Measurements from ENCODE around the gene RARG. TPM values are rescaled to one million over a fixed set of nuclear protein-coding genes. Genes with fewer than 3 reads are reported as not detected.
A peak's percentile ranks its signal among the peaks of the same experiment; 100 is the strongest.
"Not testable (repeated sequence)": the region's sequence is repeated elsewhere in the genome, so short reads cannot be mapped to it uniquely, and the experiment has no call there.

The RARG gene
- total RNA-seq, 2 donors from 2014 or later = 13.5 to 24.1 TPM

DNA sequence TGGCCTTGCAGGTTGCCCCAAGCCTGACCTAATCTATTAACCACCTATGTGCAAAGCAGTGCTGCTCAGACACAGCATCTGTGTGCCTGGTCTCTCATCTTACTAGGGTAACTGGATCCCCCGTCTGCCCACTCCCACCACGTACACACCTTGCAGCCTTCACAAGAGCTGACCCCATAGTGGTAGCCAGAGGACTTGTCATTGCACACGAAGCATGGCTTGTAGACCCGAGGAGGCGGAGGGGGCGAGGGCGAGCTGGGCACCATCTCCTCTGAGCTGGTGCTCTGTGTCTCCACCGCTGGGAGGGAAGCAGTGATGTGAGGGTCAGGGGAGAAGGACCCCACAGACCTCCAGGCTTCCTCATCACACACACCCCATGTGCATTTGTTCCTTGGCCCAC, 16.5 kb downstream of the RARG start:
- ATAC-seq = no peak
- DNase-seq = no peak
- intact Hi-C loops (cut with DNase I) = no loop called here

DNA sequence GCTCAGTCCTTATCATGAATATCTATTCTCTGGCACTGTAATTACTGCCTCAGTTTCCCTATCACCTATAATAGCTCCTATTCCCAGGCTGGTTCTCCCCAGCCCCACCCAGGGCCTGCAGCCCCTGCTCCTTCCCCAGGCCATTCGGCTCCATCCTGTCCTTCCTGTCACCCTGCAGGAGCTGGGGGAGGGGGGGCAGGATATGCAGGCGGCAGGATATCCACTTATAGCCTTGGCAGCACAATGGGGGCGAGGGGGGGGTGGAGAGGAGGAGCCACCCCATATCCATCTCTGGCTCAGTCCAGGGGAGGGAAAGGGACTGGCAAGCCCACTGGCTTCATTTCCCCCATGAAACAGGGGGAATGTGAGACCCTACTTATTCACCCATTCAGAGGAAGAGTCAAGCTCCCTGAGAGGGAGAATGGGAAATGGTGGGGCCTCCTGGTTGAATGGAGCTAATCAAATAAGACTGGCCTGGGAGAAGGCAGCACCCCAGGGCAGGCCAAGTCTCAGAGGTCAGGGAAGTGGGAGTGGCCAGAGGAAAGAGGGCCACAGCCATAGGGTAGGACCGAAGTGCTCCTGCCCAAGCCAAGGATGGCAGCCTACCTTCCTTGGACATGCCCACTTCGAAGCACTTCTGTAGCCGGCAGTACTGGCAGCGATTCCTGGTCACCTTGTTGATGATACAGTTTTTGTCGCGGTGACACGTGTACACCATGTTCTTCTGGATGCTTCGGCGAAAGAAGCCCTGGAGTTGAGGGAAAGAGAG, 17.1 kb downstream of the RARG start:
- DNase-seq = peak; percentile 87
- ATAC-seq = peak; percentile 30 to 69
- intact Hi-C loops (cut with DNase I) = loop anchor here (5.0 kb wide), 2 partner anchors 37 to 72 kb away; a partner anchor contains a TSS

DNA sequence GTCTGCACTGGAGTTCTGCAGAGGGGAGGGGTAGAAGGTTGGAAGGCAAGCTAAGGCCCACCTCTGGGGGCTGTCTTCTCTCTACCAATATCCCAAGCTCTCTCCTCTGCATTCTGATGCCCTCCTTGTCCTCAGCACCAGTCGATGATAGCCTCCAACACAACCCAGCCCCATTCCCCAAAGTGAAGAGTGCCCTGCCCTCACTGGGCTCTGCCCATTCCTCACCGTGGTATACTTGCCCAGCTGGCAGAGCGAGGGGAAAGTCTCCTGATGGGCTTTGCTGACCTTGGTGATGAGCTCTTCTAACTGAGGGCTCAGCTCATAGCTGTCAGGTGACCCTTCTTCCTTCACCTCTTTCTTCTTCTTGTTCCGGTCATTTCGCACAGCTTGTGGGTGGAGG, 17.8 kb downstream of the RARG start:
- ATAC-seq = no peak
- DNase-seq = no peak

DNA sequence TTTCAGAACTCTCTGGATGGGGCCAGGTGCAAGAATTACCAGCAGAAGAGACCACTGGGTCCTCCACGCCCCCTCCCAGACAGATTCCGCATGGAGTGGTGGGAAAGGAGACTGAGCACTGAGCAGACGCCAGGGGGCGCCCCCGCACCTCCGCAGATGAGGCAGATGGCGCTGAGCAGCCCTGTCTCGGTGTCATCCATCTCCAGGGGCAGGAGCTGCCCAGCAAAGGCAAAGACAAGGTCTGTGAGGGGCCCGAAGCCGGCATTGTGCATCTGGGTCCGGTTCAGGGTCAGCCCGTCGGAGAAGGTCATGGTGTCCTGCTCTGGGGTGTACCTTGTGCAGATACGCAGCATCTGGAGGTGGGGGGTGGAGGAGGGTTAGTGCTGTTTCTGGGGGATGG, 18.7 kb downstream of the RARG start:
- intact Hi-C loops (cut with DNase I) = loop anchor here (1.0 to 5.0 kb wide), 3 partner anchors 39 to 74 kb away; a partner anchor contains a TSS
- ATAC-seq (peak; percentile 78 to 80), DNase-seq (peak; percentile 91)

More for the DNA sequence above, 17.8 kb downstream of the RARG start:
- intact Hi-C loops (cut with DNase I) = loop anchor here (5.0 kb wide), 2 partner anchors 38 to 73 kb away; a partner anchor contains a TSS

DNA sequence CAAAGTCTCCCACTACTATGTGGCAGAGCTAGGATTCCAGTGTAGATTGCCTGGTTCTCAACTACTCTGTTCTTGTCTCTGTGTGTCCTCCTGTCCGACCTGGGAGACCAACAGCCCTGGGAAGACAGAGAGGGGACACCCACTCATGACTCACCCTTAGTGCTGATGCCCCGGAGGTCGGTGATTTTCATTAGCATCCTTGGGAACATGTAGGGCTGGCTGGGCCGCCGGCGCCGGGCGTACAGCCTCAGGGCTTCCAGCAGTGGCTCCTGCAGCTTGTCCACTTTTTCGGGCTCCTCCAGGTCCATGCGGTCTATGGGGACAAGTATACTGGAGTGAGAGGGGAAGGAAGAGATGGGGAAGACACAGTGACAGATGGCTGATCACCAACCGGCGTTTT, 19.1 kb downstream of the RARG start:
- intact Hi-C loops (cut with DNase I) = loop anchor here (1.0 to 5.0 kb wide), 3 partner anchors 39 to 74 kb away; a partner anchor contains a TSS

DNA sequence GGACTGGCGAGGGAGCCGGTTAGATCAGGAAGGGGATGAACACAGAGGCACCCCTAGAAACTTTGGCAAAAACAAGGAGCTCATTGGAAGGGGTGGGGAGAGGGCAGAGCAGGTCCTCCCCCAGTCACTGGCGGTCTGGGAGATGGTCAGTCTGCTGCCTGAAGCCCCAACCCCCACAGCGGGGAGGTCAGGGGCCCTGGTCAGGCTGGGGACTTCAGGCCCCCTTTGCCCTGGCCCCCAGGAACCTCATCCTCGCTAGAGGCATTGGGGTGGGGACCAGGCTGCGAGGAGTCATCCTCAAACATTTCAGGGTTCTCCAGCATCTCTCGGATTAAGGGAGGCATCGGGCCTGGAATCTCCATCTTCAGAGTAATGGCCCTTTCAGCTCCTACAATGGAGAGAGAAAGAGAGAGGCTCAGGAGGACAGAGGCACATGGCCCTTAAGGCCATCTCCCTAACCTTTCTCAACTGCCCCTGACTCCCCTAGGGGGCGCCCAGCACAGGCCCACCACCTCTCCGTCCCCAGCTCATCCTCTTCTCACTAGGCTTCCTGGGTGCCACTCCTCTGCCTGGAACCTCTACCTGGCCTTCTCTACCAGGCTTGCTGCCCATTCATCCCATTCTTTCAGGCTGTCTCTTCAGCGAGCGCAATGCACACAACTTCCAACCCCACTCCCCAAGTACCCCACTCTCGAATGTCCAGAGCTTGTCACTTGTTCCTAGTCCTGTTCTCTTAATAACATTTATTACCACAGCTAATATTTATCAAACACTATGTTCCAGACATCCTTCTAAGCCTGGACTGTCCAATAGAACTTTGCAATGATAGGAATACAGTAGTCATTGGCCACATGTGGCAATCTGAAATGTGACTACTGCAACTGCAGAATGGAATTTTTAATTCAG, 20.3 kb downstream of the RARG start:
- no peak for ATAC-seq
- intact Hi-C loops (cut with DNase I) = loop anchor here (5.0 kb wide), 2 partner anchors 41 to 76 kb away; a partner anchor contains a TSS
- DNase-seq = no peak

More for the DNA sequence above, 19.1 kb downstream of the RARG start:
- ATAC-seq (no peak), DNase-seq (no peak)

DNA sequence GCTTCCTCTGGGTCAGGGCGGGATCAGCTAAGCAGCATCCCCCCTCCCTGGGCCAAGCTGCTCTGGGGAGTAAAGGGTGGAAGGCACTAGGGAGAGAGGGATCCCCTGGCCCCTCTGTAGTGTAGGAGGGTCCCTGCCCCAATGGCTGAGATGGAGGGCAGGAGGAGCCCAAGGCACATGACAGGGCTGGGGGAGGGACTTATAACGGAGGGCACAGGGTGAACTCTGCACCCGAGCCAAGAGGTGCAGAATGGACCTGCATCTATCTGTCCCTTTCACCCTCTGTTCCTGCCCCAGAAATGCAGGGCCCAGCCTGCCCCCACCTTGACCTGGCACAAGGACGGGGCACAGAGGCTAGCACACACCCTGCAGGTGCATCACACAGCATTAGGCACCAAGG, 21.2 kb downstream of the RARG start:
- DNase-seq (no peak), ATAC-seq (no peak)
- intact Hi-C loops (cut with DNase I) = loop anchor here (5.0 kb wide), 2 partner anchors 41 to 76 kb away; a partner anchor contains a TSS

DNA sequence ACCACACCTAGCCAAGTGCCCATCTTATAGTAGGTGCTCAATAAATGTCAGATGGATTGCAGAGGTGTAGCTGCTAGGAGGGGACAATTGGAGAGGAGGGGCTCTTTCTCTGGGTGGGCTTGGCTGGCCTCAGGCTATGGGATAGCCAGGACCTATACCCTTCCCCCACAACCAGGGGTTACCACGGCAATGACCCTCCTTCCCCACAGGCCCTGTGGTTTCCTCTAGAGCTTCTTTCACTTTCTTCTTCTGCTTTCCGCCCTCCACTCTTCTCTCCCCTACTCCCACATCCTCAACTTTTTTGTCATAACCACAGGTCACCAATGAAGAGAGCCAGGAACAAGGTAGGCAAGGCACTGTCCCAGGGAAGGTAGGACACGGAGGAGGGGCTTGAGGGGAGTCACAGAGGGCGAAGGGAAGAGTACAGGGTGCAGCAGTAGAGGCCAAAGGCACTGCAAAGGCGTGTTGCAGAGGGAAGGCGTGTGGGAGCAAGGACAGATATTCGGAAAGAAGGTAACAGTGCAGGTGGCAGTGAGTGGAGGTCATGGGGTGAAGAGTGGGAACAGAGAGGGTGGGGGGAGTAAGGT, 23.0 kb downstream of the RARG start:
- peak in 1 of 2 donors; percentile 7 for ATAC-seq
- intact Hi-C loops (cut with DNase I) = no loop called here
- no peak for DNase-seq

DNA sequence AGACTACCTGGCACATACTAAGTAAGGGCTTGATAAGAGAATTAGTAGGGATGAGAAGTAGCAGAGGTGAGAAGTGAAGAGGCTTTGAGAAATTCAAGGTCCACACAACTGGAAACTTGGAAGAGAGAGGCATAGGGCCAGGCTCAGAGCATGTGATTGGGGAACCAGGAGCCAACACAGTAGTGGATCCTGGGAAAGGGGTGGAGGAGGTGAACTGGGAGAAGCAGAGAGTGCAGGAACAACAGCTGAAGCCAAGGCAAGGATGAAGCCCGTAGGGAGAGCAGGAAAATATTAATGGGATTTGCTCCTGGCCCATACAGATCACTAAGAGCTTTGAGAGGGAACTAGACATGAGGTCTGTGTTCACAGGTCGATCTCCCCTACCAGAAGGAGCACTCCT, 23.6 kb downstream of the RARG start:
- peak; percentile 10 to 40 for ATAC-seq
- intact Hi-C loops (cut with DNase I) = no loop called here
- DNase-seq = no peak

DNA sequence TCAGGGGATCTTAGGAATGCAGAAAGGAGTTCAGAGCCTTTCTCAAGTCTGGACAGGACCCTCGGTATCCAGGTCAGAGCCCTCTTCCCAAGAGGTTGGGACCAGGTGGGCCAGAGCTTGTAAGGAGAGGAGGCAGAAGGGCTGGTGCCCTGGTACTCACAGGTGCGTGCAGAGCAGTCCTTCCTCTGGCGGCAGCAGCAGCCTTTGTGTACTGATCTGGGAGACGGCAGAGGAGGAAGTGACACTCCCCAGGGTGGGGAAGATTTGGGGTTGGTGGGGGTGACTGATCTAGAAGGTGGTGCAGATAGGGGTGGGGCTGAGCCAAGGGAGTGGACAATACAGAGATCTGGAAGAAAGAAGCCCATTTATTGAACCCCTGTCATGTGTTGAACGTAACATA, 25.0 kb downstream of the RARG start, which contains the start of gene ITGB7:
Gene ITGB7, minus strand, starts transcription at position 210 of the 400 bp plus-strand sequence. CDS start 6,808 bp downstream, outside the sequence.
- DNase-seq (no peak), ATAC-seq (no peak)
- intact Hi-C loops (cut with DNase I) = no loop called here

DNA sequence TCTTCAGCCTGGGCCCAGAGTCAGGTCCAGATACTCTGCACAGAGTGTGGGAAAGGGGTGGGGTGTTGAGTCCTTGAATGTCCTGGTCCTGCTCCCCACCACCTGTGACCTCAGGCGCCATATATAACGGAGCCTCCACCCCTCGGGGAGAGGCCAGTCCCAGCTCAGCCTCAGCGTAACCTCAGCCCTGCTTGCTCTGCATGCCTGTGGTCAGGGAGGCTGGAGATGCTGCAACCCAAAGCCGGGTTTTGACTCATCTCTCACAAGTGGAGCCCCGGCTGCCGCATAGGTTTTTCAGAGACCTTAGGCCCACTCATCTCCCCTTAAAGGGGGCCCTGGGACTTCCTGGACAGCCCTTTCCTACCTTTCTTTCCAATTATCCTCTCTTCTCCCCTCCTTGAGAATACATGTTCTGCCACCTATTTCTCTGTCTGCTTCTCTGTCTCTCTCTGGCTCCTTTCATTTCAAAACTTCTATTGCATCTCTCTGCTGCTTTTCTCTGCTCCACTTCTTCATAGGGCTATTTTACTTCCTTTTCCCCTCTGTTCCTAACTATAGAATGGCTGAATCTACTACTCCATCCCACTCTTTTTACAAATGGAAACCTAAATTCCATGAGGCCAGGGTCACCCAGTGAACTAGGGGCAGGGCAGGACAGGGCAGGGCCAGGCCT, 26.1 kb downstream of the RARG start:
- DNase-seq = no peak
- intact Hi-C loops (cut with DNase I) = no loop called here
- peak in 1 of 2 donors; percentile 15 for ATAC-seq

DNA sequence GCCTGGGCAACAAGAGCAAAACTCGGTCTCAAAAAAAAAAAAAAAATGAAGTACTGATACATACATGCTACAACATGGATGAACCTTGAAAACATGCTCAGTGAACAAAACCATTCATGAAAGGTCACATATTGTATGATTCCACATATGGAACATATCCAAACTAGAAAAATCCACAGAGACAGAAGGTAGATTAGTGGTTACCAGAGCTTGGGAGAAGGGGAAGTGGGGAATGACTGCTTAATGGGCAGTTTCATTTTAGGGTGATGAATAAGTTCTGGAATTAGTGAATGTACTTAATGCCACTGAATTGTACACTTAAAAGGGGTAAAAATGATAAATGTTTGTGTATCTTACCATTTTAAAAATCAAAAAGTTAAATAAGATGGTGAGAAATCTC, 27.7 kb downstream of the RARG start:
- DNase-seq (no peak), ATAC-seq (no peak)
- intact Hi-C loops (cut with DNase I) = no loop called here

DNA sequence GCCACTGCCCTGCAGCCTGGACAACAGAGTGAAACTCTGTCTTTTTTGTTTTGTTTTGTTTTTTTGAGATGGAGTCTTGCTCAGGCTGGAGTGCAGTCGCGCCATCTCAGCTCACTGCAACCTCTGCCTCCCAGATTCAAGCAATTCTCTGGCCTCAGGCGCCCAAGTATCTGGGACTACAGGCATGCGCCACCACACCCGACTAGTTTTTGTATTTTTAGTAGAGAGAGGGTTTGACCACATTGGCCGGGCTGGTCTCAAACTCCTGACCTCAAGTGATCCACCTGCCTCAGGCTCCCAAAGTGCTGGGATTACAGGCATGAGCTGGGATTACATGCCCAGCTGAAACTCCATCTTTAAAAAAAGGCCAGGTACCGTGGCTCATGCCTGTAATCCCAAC, 29.7 kb downstream of the RARG start:
- intact Hi-C loops (cut with DNase I); ATAC-seq; DNase-seq: not testable (repeated sequence)

DNA sequence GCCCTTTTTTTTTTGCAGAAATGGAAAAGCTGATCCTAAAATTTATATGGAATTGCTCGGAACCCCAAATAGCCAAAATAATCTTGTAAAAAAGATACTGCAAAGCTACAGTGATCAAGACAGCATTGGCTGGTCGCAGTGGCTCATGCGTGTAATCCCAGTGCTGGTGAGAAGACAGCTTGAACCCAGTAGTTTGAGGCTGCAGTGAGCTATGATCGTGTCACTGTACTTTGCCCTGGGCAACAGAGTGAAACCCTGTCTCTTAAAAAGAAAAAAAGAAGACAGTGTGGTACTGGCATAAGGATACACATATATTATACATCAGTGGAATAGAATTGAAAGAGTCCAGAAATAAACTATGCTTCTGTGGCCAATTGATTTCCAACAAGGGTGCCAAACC, 30.4 kb downstream of the RARG start:
- DNase-seq = no peak
- intact Hi-C loops (cut with DNase I) = no loop called here
- no peak for ATAC-seq

DNA sequence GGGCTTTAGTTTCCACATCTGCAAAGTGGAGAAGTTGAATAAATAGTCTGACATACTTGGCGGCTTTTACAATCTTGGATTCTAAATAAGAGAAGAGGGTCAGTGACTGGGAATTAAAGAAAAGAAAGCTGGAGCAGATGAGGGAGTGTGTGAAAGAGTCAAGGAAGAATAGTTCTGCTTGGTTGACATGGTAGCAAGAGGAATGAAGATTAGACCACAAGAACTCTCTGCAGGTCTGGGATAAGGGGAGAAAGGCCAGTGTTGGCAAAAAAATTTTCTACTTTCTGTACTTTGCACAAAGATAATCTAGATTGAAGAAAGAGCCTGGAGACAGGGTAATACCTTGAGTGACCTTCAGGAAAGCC, 30.9 kb downstream of the RARG start:
- DNase-seq (no peak), ATAC-seq (no peak)
- intact Hi-C loops (cut with DNase I) = no loop called here

DNA sequence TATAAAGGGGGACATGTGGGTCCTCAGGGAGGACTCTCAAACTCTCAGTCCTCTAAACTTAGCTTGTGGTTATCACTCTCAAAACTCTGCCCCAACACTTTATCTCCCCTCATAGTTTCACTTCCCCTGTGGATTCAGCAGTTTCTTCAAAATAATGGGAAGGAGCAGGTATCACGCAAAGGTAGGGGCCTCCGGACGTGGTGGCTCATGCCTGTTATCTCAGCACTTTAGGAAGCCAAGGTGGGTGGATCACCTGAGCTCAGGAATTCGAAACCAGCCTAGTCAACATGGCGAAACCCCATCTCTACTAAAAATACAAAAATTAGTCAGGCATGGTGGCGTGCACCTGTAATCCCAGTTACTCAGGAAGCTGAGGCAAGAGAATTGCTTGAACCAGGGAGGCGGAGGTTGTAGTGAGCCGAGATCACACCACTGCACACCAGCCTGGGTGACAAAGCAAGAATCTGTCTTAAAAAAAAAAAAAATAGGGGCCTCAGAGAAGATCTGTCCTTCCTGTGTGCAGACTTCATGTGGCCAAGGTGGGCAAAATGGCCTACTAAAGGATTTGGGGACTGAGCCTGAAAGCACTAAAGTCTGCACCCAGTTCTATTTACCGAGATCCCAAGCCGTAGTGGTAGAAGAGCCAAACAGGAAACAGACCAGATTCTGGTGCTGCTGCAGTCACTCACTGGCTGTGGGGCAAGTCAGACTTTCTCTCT, 31.4 kb downstream of the RARG start:
- intact Hi-C loops (cut with DNase I) = no loop called here
- DNase-seq (no peak), ATAC-seq (no peak)

DNA sequence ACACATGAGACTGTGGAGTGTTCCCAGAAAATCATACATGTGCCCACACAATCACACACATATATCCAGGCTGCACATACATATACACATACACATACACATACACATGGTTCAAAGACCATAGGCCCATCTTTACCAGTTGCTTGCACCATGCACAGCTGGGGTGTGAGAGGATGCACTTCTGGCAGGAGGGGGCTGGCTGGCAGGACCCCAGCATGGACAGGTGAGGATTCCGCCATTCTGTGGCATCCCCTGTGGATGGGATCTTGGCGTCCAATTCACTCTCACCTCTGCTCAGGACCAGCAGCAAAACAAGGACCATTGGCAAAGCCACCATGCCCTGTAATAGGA, 31.9 kb downstream of the RARG start:
- no peak for ATAC-seq
- no peak for DNase-seq
- intact Hi-C loops (cut with DNase I) = no loop called here

DNA sequence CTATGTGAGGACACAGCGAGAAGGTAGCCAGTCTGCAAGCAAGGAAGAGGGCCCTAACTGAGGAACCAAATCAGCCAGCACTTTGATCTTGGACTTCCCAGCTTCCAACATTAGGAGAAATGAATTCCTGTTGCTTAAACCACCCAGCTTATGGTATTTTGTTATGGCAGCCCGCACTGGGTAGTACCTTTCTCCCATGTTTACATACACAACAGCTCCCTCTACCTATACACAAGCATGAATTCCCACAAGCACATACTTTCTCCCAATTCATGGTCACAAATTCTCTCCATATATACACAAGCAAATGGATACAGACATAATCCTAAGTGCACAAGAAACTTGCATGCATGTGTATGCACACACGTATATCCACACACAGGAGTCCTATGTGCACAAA, 32.3 kb downstream of the RARG start:
- DNase-seq (no peak), ATAC-seq (no peak)
- intact Hi-C loops (cut with DNase I) = loop anchor here (5.0 kb wide), 2 partner anchors 42 to 132 kb away; no protein-coding TSS in a partner anchor

Measured in left cardiac atrium (tissue), 4 donors.